GM12878 (cell line): Measurements from ENCODE around the gene SNX2. TPM values are rescaled to one million over a fixed set of nuclear protein-coding genes. Genes with fewer than 3 reads are reported as not detected.

ENCODE experiments used
- ATAC-seq: fragments of 200-7000 bp; cut with Tn5 transposase; 3 replicates; pipeline ENCODE4 v1.9.1; 2020; ENCODE audit warnings: mild to moderate bottlenecking, moderate library complexity
- BruUV-seq: library from RNA; stranded (reverse); fragments of 400-500 nt; replicated peaks from 2 replicates; lab custom pipeline; 2021; lab: Mats Ljungman, UMichigan
- CTCF ChIA-PET: fragments of 300-600 bp; sonication (Branson Sonifier 250); formaldehyde crosslinking; extraction: SDS; loops from one replicate; lab custom pipeline; 2021; ENCODE audit warnings: inconsistent platforms; lab: Yijun Ruan, JAX
- POLR2A ChIA-PET: fragments of 350-600 bp; formaldehyde crosslinking; extraction: SDS; loops from one replicate; lab custom pipeline; 2021; ENCODE audit warnings: inconsistent platforms; lab: Charles Lee
- RAD21 ChIA-PET: fragments of 300-600 bp; sonication (Branson Sonifier 250); formaldehyde crosslinking; loops from one replicate; lab custom pipeline; 2023; ENCODE audit warnings: antibody characterized with exemption; ENCODE audit not compliant: unreplicated experiment; lab: Charles Lee
- SMC1A ChIA-PET: fragments of 300-600 bp; sonication (Branson Sonifier 250); formaldehyde crosslinking; loops from one replicate; lab custom pipeline; 2023; ENCODE audit not compliant: unreplicated experiment, uncharacterized antibody; lab: Charles Lee
- DNase-seq: peaks from one replicate; pipeline ENCODE4 v3.0.0-alpha.2; 2011; ENCODE audit warnings: low read depth, low spot score
- FAIRE-seq: peaks from 3 replicates; lab custom pipeline; 2011; peaks lifted over from hg19 to GRCh38; lab: Jason Lieb, UNC
- H2AFZ ChIP-seq: 2 replicates; pipeline ENCODE4 v1.6.0; 2011; ENCODE audit warnings: low read depth, low read length, control low read depth; ENCODE audit not compliant: control insufficient read depth
- H3K27ac ChIP-seq: 2 replicates; pipeline ENCODE4 v1.5.1; 2011; ENCODE audit warnings: control low read depth; ENCODE audit not compliant: control insufficient read depth, insufficient read depth
- H3K27me3 ChIP-seq, 2 experiments: replicated peaks in 1 of 2; 2 replicates each; pipeline versions ENCODE4 v1.6.0 to v1.6.1; 2011; ENCODE audit warnings: low read length in 1 of 2; ENCODE audit not compliant: control insufficient read depth in 2 of 2, insufficient read depth in 2 of 2
- H3K36me3 ChIP-seq, 2 experiments: 2 replicates each; pipeline ENCODE4 v1.5.1; 2011; ENCODE audit warnings: low read length in 1 of 2; ENCODE audit not compliant: control insufficient read depth in 2 of 2, insufficient read depth in 2 of 2
- H3K4me1 ChIP-seq: 2 replicates; pipeline ENCODE4 v1.6.1; 2011; ENCODE audit warnings: mild to moderate bottlenecking, low read length, moderate library complexity, mixed read lengths; ENCODE audit not compliant: control insufficient read depth, insufficient read depth
- H3K4me2 ChIP-seq: 2 replicates; pipeline ENCODE4 v1.6.0; 2011; ENCODE audit warnings: control low read depth; ENCODE audit not compliant: control insufficient read depth, insufficient read depth
- H3K4me3 ChIP-seq: fragments of 200-600 bp; sonication (generic); 2 replicates; pipeline ENCODE4 v1.5.1; 2016
- H3K79me2 ChIP-seq: 2 replicates; pipeline ENCODE4 v1.6.0; 2011; ENCODE audit warnings: low read length; ENCODE audit not compliant: control insufficient read depth, insufficient read depth
- H3K9ac ChIP-seq: 2 replicates; pipeline ENCODE4 v1.8.0; 2011; ENCODE audit warnings: low read length, control low read depth, mixed read lengths; ENCODE audit not compliant: control insufficient read depth, insufficient read depth
- H3K9me3 ChIP-seq: replicated peaks from 3 replicates; pipeline ENCODE4 v1.5.1; 2011; ENCODE audit warnings: mild to moderate bottlenecking, low read length; ENCODE audit not compliant: control insufficient read depth, insufficient read depth
- H4K20me1 ChIP-seq: 2 replicates; pipeline ENCODE4 v1.6.0; 2011; ENCODE audit not compliant: control insufficient read depth, insufficient read depth
- ATF3 ChIP-seq: IDR thresholded peaks from 2 replicates; pipeline ENCODE4 v1.6.1; 2011; ENCODE audit warnings: low read depth, mild to moderate bottlenecking, low read length, moderate library complexity, borderline replicate concordance; ENCODE audit errors: extremely low read depth
- CBFB ChIP-seq: IDR thresholded peaks from 2 replicates; pipeline ENCODE4 v1.6.1; 2016; ENCODE audit warnings: antibody characterized with exemption, low read depth
- EGR1 ChIP-seq, 2 experiments: IDR thresholded peaks; 1 replicate in 1 of 2; 2 replicates in 1 of 2; pipeline ENCODE4 v1.6.1; 2011 to 2012; ENCODE audit warnings: low read depth in 2 of 2, low read length in 2 of 2, borderline replicate concordance in 1 of 2, mild to moderate bottlenecking in 1 of 2, moderate library complexity in 1 of 2
- HDAC6 ChIP-seq: fragments of 200-600 bp; sonication (generic); IDR thresholded peaks from one replicate; pipeline ENCODE4 v1.8.0; 2017; ENCODE audit warnings: antibody characterized with exemption; ENCODE audit not compliant: unreplicated experiment
- JUNB ChIP-seq: IDR thresholded peaks from 2 replicates; pipeline ENCODE4 v1.6.1; 2016; ENCODE audit warnings: antibody characterized with exemption, mild to moderate bottlenecking
- POU2F2 ChIP-seq: IDR thresholded peaks from 3 replicates; pipeline ENCODE4 v1.6.1; 2011; ENCODE audit warnings: low read depth, mild to moderate bottlenecking, low read length, borderline replicate concordance
- ZBTB11 ChIP-seq: fragments of 450-650 bp; formaldehyde crosslinking; IDR thresholded peaks from 2 replicates; pipeline ENCODE4 v1.5.0; 2022; ENCODE audit warnings: mild to moderate bottlenecking, missing genetic modification characterization
- ZNF217 ChIP-seq: fragments of 450-650 bp; IDR thresholded peaks from 2 replicates; pipeline ENCODE4 v1.6.1; 2017; ENCODE audit warnings: antibody characterized with exemption, mild to moderate bottlenecking
- ZNF24 ChIP-seq: fragments of 450-650 bp; IDR thresholded peaks from 2 replicates; pipeline ENCODE4 v1.6.1; 2017; ENCODE audit warnings: antibody characterized with exemption, mild to moderate bottlenecking
- whole genome bisulfite sequencing: methylation state at CpG from one replicate; pipeline ENCODE4 v1.1.6; 2016; ENCODE audit warnings: low lambda C conversion rate; ENCODE audit not compliant: insufficient replicate concordance, insufficient coverage; ENCODE audit errors: missing lambda C conversion rate; 5-methylcytosine and 5-hydroxymethylcytosine counted together
- in situ Hi-C: fragments of 300-500 bp; cut with MboI; formaldehyde crosslinking; loops from 9 replicates; pipeline ENCODE4 v1.14.3; 2018; ENCODE audit warnings: mixed read lengths
- intact Hi-C: fragments of 100-400 bp; cut with micrococcal nuclease; formaldehyde crosslinking; loops from one replicate; pipeline ENCODE4 v1.14.2; 2022; ENCODE audit not compliant: unreplicated experiment
- polyA plus RNA-seq, 11 experiments: library from polyadenylated mRNA; depleted of rRNA in 4 of 11; unstranded in 6 of 11; stranded (reverse) in 5 of 11; fragments of >200 nt; fragmentation: Nextera tagmentation in 4 of 11; fragmentation: Illumina TruSeq in 1 of 11; extraction: Ambion mirVana in 4 of 11; extraction: Trizol in 1 of 11; gene quantifications; 1 replicate in 1 of 11; 2 replicates in 10 of 11; pipeline versions ENCODE4 v1.2.1 to v1.2.3, GENCODE V29; 2011 to 2016; ENCODE audit warnings: inconsistent platforms in 2 of 11, missing spikeins in 2 of 11, low read depth in 1 of 11
- total RNA-seq, 4 experiments: library from RNA; depleted of rRNA in 3 of 4; stranded (reverse); fragments of >200 nt in 3 of 4; fragmentation: Illumina TruSeq in 1 of 4; extraction: Trizol in 1 of 4; gene quantifications; 2 replicates each; pipeline versions ENCODE4 v1.2.1 to v1.2.3, GENCODE V29; 2013 to 2021

The SNX2 gene
- total and polyA plus RNA-seq, 10 of the 15 experiments (the other 5 are each of a cell fraction or from before 2014, with no cell fraction given), result 46.3 to 84.3 (median 63.0) TPM

GRCh38 chr5:122844136-122844909 lies 69.4 kb downstream of the SNX2 start:
- no peaks in the 10 kb centered on the region for H3K36me3 ChIP-seq
- DNase-seq (no peak), FAIRE-seq (peak; percentile 44), ATAC-seq (peak; percentile 13)
- no TSS peak for BruUV-seq
- H3K9me3 ChIP-seq, result no peaks in the 10 kb centered on the region
- peak overlapping the region; percentile 32; the same call in 1 of the 2 replicates for H3K9ac ChIP-seq
- ChIA-PET RAD21 (interaction anchor here (0.7 to 1.6 kb wide), 3 partner anchors 65 to 142 kb away, joined by 3 to 4 read pairs (median 3); no protein-coding TSS in a partner anchor), SMC1A (interaction anchor here (1.0 to 1.3 kb wide), 3 partner anchors 9 to 142 kb away, joined by 3 read pairs; no protein-coding TSS in a partner anchor), POLR2A (no interaction called here), CTCF (interaction anchor here (1.0 to 1.4 kb wide), 5 partner anchors 18 to 182 kb away, joined by 3 read pairs; no protein-coding TSS in a partner anchor)
- H3K27ac ChIP-seq, result no peak overlapping the region
- H3K79me2 ChIP-seq, result no peaks in the 10 kb centered on the region
- peaks cover 6% of the 10 kb centered on the region for H3K4me1 ChIP-seq
- in situ Hi-C loops (no loop called here), intact Hi-C loops (no loop called here)
- WGBS, result 35% methylated on average over 22 of the region's 22 CpGs
- peak overlapping the region; percentile 86 for H2AFZ ChIP-seq
- peak overlapping the region; percentile 67 for H3K4me2 ChIP-seq
- H4K20me1 ChIP-seq, result no peaks in the 10 kb centered on the region
- TF ChIP-seq POU2F2 (no peak), ZNF24 (no peak), HDAC6 (no peak), ZBTB11 (CRISPR knock-in tag) (no peak), ATF3 (no peak), CBFB (no peak), EGR1 (IDR thresholded peaks at IDR 0.05; ENCODE audit: borderline replicate concordance in 1 of 2, low read depth in 2 of 2, low read length in 2 of 2) (no peak), ZNF217 (no peak), JUNB (no peak)
- no peaks in the 10 kb centered on the region for H3K27me3 ChIP-seq
- peak overlapping the region; percentile 71 for H3K4me3 ChIP-seq
